ENCODE results near the gene HES7.

GRCh38 chr17:8131844-8132441, 8.0 kb upstream of the HES7 start:
- TF ChIP-seq POLR2A (IDR thresholded peaks at IDR 0.05) (no peak), CTCF (IDR thresholded peaks at IDR 0.05) (no peak)

All from stomach (tissue), 4 donors.